ENCODE results near the gene NEUROD4. TPM values are rescaled to one million over a fixed set of nuclear protein-coding genes. Genes with fewer than 3 reads are reported as not detected.

The NEUROD4 gene
- total RNA-seq, 1 donor from 2014 or later: 6.9 TPM

- no peak overlapping the region for H3K4me3 Mint-ChIP-seq
- DNase-seq (ENCODE audit: low read depth, low spot score): no peak
- no peaks in the 10 kb centered on the region for H3K9me3 Mint-ChIP-seq
- H3K4me1 Mint-ChIP-seq: peaks cover 15% of the 10 kb centered on the region
- no peak for TF ChIP-seq CTCF (conservative IDR thresholded peaks at IDR 0.05)
- no peaks in the 10 kb centered on the region for H3K36me3 Mint-ChIP-seq (ENCODE audit: low read depth)
- H3K27ac Mint-ChIP-seq (ENCODE audit: unreplicated experiment): no peak overlapping the region
- H3K27me3 Mint-ChIP-seq (ENCODE audit: low read depth): peaks cover 3% of the 10 kb centered on the region
Observed at GRCh38 chr12:55060470-55060869, 40.7 kb downstream of the NEUROD4 start.

GRCh38 chr12:55061024-55061423, 41.2 kb downstream of the NEUROD4 start:
- Mint-ChIP-seq H3K27me3 (ENCODE audit: low read depth) (peaks cover 6% of the 10 kb centered on the region), H3K27ac (ENCODE audit: unreplicated experiment) (no peak overlapping the region), H3K4me3 (no peak overlapping the region), H3K4me1 (peaks cover 20% of the 10 kb centered on the region), H3K9me3 (no peaks in the 10 kb centered on the region), H3K36me3 (ENCODE audit: low read depth) (no peaks in the 10 kb centered on the region)
- no peak for DNase-seq (ENCODE audit: low read depth, low spot score)
- TF ChIP-seq CTCF (conservative IDR thresholded peaks at IDR 0.05): no peak

- Mint-ChIP-seq H3K27me3 (ENCODE audit: low read depth) (peaks cover 6% of the 10 kb centered on the region), H3K4me3 (no peak overlapping the region), H3K9me3 (no peaks in the 10 kb centered on the region), H3K36me3 (ENCODE audit: low read depth) (no peaks in the 10 kb centered on the region), H3K4me1 (peaks cover 10% of the 10 kb centered on the region), H3K27ac (ENCODE audit: unreplicated experiment) (no peak overlapping the region)
- TF ChIP-seq CTCF (conservative IDR thresholded peaks at IDR 0.05): no peak
- DNase-seq (ENCODE audit: low read depth, low spot score): no peak
Observed at GRCh38 chr12:55063291-55063690, 43.5 kb downstream of the NEUROD4 start.

GRCh38 chr12:55065535-55065934, 45.8 kb downstream of the NEUROD4 start:
- Mint-ChIP-seq H3K9me3 (no peaks in the 10 kb centered on the region), H3K4me1 (peaks cover 10% of the 10 kb centered on the region), H3K27ac (ENCODE audit: unreplicated experiment) (no peak overlapping the region), H3K27me3 (ENCODE audit: low read depth) (peaks cover 6% of the 10 kb centered on the region), H3K36me3 (ENCODE audit: low read depth) (no peaks in the 10 kb centered on the region), H3K4me3 (no peak overlapping the region)
- no peak for TF ChIP-seq CTCF (conservative IDR thresholded peaks at IDR 0.05)
- no peak for DNase-seq (ENCODE audit: low read depth, low spot score)

GRCh38 chr12:55067701-55068100, 47.9 kb downstream of the NEUROD4 start:
- no peak overlapping the region for H3K27ac Mint-ChIP-seq (ENCODE audit: unreplicated experiment)
- no peak for DNase-seq (ENCODE audit: low read depth, low spot score)
- H3K9me3 Mint-ChIP-seq: no peaks in the 10 kb centered on the region
- no peaks in the 10 kb centered on the region for H3K36me3 Mint-ChIP-seq (ENCODE audit: low read depth)
- peaks cover 6% of the 10 kb centered on the region for H3K27me3 Mint-ChIP-seq (ENCODE audit: low read depth)
- TF ChIP-seq CTCF (conservative IDR thresholded peaks at IDR 0.05): no peak
- no peak overlapping the region for H3K4me3 Mint-ChIP-seq
- H3K4me1 Mint-ChIP-seq: peaks cover 5% of the 10 kb centered on the region

All from neural crest cell (in vitro differentiated cells).